Thyroid gland (tissue), 4 donors: ENCODE data around the gene GRAMD1B. TPM values are rescaled to one million over a fixed set of nuclear protein-coding genes. Genes with fewer than 3 reads are reported as not detected.

ENCODE experiments used
- DNase-seq, 2 donors: peaks; one replicate each; pipeline ENCODE4 v3.0.0-alpha.2; 2019
- H3K27ac ChIP-seq, 3 donors: fragments of 200-600 bp; sonication (generic); 1 replicate in 2 of 3; 2 replicates in 1 of 3; pipeline ENCODE4 v1.5.1; 2016 to 2019; ENCODE audit warnings: mild to moderate bottlenecking in 1 of 3, moderate library complexity in 1 of 3
- H3K27me3 ChIP-seq: fragments of 200-600 bp; sonication (generic); one replicate; pipeline ENCODE4 v1.5.1; 2019
- H3K36me3 ChIP-seq, 2 donors: fragments of 200-600 bp; sonication (generic); one replicate each; pipeline ENCODE4 v1.5.1; 2016 to 2019
- H3K4me1 ChIP-seq, 2 donors: fragments of 200-600 bp; sonication (generic); one replicate each; pipeline ENCODE4 v1.5.1; 2017 to 2019
- H3K4me3 ChIP-seq, 3 donors: fragments of 200-600 bp; sonication (generic); replicated peaks in 1 of 3; 1 replicate in 2 of 3; 2 replicates in 1 of 3; pipeline ENCODE4 v1.5.1; 2016; ENCODE audit warnings: mild to moderate bottlenecking in 1 of 3
- H3K9me3 ChIP-seq: fragments of 200-600 bp; sonication (generic); one replicate; pipeline ENCODE4 v1.5.1; 2017
- CTCF ChIP-seq, 6 experiments: fragments of 200-600 bp in 3 of 6; fragments of 450-650 bp in 3 of 6; sonication (generic) in 3 of 6; IDR thresholded peaks; one replicate each; pipeline ENCODE4 v1.5.1; 2016 to 2019; ENCODE audit warnings: antibody characterized with exemption in 6 of 6, mild to moderate bottlenecking in 2 of 6, inconsistent platforms in 1 of 6, moderate library complexity in 1 of 6
- POLR2A ChIP-seq, 2 donors: fragments of 450-650 bp; IDR thresholded peaks; one replicate each; pipeline ENCODE4 v1.6.1; 2017; ENCODE audit warnings: antibody characterized with exemption in 2 of 2, mild to moderate bottlenecking in 2 of 2, moderate library complexity in 1 of 2
- WGBS, 2 donors: methylation state at CpG; one replicate each; pipeline ENCODE4 v1.1.5; 2017; 5-methylcytosine and 5-hydroxymethylcytosine counted together
- intact Hi-C: fragments of 100-400 bp; cut with DNase I; formaldehyde crosslinking; loops from one replicate; pipeline ENCODE4 v1.15.1; 2023
- total RNA-seq, 4 donors: library from RNA; depleted of rRNA; stranded (reverse); fragments of >200 nt; gene quantifications; one replicate each; pipeline ENCODE4 v1.2.3, GENCODE V29; 2016

Gene GRAMD1B
- total RNA-seq, 4 donors from 2014 or later: 7.0 to 22.7 (median 9.2) TPM

GRCh38 chr11:123537726-123538125 lies 107.7 kb downstream of the GRAMD1B start:
- intact Hi-C loops: no loop called here
- 91% methylated on average over 4 of the region's 4 CpGs for WGBS, 2 donors

GRCh38 chr11:123543797-123544196 lies 113.7 kb downstream of the GRAMD1B start:
- DNase-seq: peak; percentile 22 to 30
- no peaks in the 10 kb centered on the region for H3K36me3 ChIP-seq
- H3K9me3 ChIP-seq: no peaks in the 10 kb centered on the region
- H3K4me3 ChIP-seq: no peak overlapping the region
- TF ChIP-seq CTCF (IDR thresholded peaks at IDR 0.05): no peak
- no peak for TF ChIP-seq POLR2A (IDR thresholded peaks at IDR 0.05)
- no peaks in the 10 kb centered on the region for H3K27me3 ChIP-seq
- peak overlapping the region in 2 of 3 donors; percentile 48 to 71 for H3K27ac ChIP-seq
- peaks cover 7 to 43% of the 10 kb centered on the region in 2 donors for H3K4me1 ChIP-seq
- intact Hi-C loops: no loop called here
- WGBS, 2 donors: 50 to 56% methylated on average over 4 of the region's 4 CpGs

More at GRCh38 chr11:123537726-123538125, 107.7 kb downstream of the GRAMD1B start:
- DNase-seq: no peak
- Histone ChIP-seq H3K4me1 (peaks cover 5 to 33% of the 10 kb centered on the region in 2 donors), H3K36me3 (no peaks in the 10 kb centered on the region), H3K27me3 (no peaks in the 10 kb centered on the region), H3K4me3 (no peak overlapping the region), H3K9me3 (no peaks in the 10 kb centered on the region), H3K27ac (peak overlapping the region in 1 of 3 donors; percentile 31)
- TF ChIP-seq CTCF (IDR thresholded peaks at IDR 0.05) (no peak), POLR2A (IDR thresholded peaks at IDR 0.05) (no peak)

GRCh38 chr11:123544631-123545375 lies 114.7 kb downstream of the GRAMD1B start:
- DNase-seq: peak in 1 of 2 donors; percentile 17
- no peak overlapping the region for H3K4me3 ChIP-seq
- H3K36me3 ChIP-seq: no peaks in the 10 kb centered on the region
- intact Hi-C loops: no loop called here
- H3K4me1 ChIP-seq: peaks cover 7 to 43% of the 10 kb centered on the region in 2 donors
- no peaks in the 10 kb centered on the region for H3K27me3 ChIP-seq
- H3K9me3 ChIP-seq: no peaks in the 10 kb centered on the region
- WGBS, 2 donors: 70 to 74% methylated on average over 16 of the region's 16 CpGs
- TF ChIP-seq POLR2A (IDR thresholded peaks at IDR 0.05) (no peak), CTCF (IDR thresholded peaks at IDR 0.05) (no peak)
- H3K27ac ChIP-seq: peak overlapping the region in 1 of 3 donors; percentile 71

GRCh38 chr11:123545726-123546270 lies 115.7 kb downstream of the GRAMD1B start:
- no peak for DNase-seq
- Histone ChIP-seq H3K27ac (no peak overlapping the region), H3K4me1 (peaks cover 7 to 43% of the 10 kb centered on the region in 2 donors), H3K4me3 (no peak overlapping the region), H3K27me3 (no peaks in the 10 kb centered on the region), H3K36me3 (no peaks in the 10 kb centered on the region), H3K9me3 (no peaks in the 10 kb centered on the region)
- intact Hi-C loops: no loop called here
- no peak for TF ChIP-seq POLR2A (IDR thresholded peaks at IDR 0.05)
- TF ChIP-seq CTCF (IDR thresholded peaks at IDR 0.05): no peak
- WGBS, 2 donors: 78 to 84% methylated on average over 4 of the region's 4 CpGs

GRCh38 chr11:123546515-123546914 lies 116.4 kb downstream of the GRAMD1B start:
- Histone ChIP-seq H3K4me1 (peaks cover 7 to 43% of the 10 kb centered on the region in 2 donors), H3K9me3 (no peaks in the 10 kb centered on the region), H3K36me3 (no peaks in the 10 kb centered on the region), H3K27ac (no peak overlapping the region), H3K27me3 (no peaks in the 10 kb centered on the region), H3K4me3 (no peak overlapping the region)
- intact Hi-C loops: no loop called here
- DNase-seq: no peak
- WGBS, 2 donors: 91 to 93% methylated on average over 2 of the region's 2 CpGs
- TF ChIP-seq CTCF (IDR thresholded peaks at IDR 0.05) (no peak), POLR2A (IDR thresholded peaks at IDR 0.05) (no peak)
